ENCODE data around the gene OTULIN.

Gene OTULIN

GRCh38 chr5:14669415-14669814 is 4.9 kb downstream of the OTULIN start:
- no peak for DNase-seq

DNA sequence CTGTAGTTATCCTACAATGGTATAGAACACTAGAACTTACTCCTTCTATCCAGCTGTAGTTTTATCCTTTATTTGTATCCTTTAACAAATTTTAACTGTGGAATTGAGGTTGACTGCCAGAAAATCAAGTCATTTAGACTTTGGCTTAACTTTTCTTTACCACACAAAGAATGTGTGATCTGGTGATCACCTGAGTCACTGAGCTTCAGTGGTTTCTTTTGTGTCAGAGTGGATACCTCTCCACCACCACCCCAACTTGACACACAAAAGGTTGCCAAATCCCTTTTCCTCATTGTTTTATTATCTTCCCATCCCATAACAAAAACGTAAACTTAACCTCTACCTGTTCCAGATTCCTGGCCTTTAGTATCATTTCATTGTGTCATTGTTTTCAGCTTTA is 5.5 kb downstream of the OTULIN start:
- no peak for DNase-seq

DNA sequence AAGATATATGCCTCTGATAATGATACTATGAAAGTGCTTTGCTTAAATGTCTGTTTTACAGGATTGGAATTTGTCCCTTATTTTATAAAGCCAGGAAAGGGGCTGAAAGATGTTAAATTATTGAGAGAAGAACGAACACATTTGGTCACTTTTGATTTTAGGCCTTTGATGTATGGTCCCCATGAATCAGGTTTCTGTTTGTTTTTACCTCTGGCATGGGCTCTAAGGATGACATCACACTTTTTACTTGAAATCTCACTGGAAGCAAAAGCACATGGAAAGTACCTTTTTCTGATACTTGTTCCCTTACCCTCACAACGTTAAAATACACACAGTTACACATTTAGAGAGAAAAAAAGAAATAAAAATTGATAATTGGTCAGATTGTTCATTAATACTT is 6.9 kb downstream of the OTULIN start:
- DNase-seq: no peak

GRCh38 chr5:14672082-14672481 is 7.6 kb downstream of the OTULIN start:
- no peak for DNase-seq

DNA sequence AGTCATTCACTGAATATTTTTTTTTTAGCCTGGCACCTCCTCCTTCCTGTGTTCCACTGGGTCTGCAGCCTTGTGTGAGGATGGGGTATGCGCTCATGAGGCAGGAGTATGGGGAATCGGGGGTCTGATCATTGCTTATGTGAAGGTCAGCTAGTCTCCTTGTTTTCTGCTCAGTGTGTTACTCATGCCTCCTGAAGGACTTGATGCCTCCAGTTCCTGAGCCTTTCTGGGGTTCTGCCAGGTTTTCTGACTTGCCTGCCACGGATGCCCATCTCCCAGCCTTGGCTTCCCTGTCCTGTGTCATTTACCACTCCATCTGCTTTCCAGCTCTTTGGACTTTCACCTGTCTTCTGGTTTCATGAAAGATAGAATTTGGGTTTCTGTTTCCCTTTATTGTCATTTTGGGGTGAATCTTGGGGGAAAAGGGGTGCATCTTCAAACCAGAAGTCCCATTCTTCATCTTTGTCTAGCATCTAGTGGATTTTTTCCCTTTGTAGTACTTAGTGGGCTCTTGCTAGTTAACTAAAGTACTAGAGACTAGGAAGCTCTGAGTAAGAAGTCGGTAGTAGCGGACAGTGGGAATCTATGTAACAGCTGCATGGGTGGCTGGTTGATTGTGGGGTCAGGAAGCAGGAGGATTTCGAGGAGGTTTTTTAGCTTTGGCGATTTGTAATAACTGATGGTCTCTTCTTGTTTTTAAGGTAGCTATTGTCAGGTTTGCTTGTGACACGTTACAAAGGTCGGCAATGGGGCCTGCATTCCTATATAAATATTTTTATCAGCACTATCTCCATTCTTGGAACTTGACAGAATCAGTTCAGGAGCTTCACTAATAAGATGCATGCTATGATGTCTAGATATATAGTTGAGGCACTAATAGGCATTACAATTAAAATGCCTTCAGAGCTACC is 8.2 kb downstream of the OTULIN start:
- no peak for DNase-seq

GRCh38 chr5:14673443-14673842 is 8.9 kb downstream of the OTULIN start:
- no peak for DNase-seq

- no peak for DNase-seq
Measured at GRCh38 chr5:14674983-14675854, 10.7 kb downstream of the OTULIN start.

DNA sequence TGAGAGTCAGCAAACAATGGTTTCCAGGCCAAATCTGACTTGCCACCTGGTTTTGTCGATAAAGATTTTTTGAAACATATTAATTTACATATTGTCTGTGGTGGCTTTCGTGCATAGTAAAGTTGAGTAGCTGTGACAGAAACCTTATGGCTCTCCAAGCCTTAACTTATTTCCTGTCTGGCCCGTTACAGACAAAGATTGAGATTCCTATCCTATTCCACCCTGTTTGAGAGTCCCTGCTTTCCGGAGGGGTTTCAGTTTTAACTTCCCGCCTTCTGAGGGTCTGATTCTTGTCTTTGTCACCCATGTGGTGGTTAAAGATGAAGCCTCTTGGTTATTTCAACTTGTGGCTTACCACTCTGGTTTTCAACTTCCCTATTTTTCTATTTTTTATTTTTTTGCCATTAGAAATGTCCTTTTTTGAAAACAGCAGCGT is 11.4 kb downstream of the OTULIN start:
- DNase-seq: no peak

GRCh38 chr5:14676320-14676719 is 11.8 kb downstream of the OTULIN start:
- DNase-seq: peak; percentile 78

DNA sequence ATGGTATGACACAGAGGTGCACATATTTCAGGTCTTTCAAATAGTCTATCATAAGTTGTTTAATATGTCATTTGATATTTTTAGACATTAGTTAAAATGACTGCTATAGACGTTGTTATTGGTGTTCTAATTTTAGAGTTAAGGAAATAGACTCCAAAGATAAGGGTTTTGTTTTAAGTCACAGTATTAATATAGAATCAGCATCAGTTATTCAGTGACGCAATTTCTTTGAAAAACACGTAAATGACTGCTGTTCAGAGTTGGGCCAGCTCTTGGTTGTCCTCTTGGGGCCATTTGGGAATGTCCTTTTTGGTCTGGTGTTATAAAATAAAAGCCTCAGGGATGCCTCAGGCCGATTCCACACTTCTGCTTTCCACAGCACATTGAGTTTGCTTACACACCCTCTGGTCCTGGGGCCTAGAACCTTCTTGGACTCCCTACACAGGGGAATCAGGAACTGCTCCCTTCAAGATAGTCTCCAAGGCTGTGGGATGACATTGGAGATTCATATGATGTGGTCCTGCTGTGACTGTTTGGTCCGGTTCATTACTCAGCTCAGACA is 14.3 kb downstream of the OTULIN start:
- DNase-seq: no peak

- DNase-seq: no peak
Measured at GRCh38 chr5:14679595-14679994, 15.1 kb downstream of the OTULIN start.

DNA sequence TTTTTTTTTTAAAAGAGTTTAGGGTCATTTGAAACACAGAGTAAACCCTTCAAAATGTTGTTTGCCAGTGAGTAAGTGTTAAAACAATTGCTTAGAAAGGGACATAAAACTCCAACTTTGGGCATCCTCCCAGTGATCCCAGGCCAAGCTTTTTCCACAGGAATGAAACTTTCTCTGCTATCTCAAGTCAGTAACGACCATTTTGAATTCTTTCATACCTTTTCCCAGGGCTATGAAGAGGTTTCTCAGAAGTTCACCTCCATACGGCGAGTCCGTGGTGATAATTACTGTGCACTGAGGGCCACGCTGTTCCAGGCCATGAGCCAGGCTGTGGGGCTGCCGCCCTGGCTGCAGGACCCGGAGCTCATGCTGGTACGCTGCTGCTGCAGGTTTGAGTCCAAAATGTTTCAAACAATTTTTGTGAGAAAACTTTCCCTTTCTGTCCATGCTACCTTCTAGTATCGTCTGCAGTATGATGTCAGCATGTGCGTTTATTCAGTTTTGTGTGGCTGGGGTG is 16.8 kb downstream of the OTULIN start:
- no peak for DNase-seq

GRCh38 chr5:14683906-14684455 is 19.5 kb downstream of the OTULIN start:
- no peak for DNase-seq

DNA sequence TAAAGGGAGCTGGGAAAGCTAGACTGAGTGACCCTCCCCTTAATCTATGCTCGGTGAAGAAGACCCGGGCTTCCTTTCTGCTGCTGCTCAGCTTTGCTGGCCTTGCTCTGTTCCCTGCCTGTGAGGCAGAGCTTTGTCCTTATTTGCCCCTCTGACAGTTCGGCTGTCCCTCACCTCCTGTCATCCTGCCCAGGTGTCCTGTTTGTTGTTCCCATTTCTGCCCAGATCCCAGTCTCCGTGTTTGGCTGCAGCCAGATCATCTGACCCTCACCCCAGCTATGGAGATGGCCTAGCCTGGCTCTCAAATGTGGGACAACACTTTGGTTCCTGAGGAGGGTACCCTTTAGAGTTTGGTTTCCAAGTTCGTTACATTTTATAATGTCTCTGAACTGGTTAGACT is 20.2 kb downstream of the OTULIN start:
- DNase-seq: no peak

- peak; percentile 59 for DNase-seq
Measured at GRCh38 chr5:14685757-14686156, 21.2 kb downstream of the OTULIN start.

DNA sequence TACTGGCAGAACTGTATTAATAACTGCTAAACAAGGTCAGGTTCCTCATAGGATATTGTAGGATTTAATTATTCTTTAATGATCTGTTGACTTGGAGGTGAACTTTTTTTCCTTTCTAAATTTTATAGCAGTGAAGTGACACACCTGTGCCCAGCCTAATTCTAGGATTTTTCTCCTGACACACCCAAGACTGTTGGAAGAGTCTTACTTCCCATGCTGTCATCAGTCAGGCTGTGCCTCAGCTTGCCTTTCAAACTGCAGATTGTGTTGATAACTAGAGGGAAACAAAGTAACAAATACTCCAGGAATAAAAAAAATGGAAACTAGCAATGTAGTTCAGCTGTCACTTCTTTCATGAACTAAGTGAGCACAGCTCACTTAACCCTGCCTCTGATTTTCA is 22.0 kb downstream of the OTULIN start:
- no peak for DNase-seq

DNA sequence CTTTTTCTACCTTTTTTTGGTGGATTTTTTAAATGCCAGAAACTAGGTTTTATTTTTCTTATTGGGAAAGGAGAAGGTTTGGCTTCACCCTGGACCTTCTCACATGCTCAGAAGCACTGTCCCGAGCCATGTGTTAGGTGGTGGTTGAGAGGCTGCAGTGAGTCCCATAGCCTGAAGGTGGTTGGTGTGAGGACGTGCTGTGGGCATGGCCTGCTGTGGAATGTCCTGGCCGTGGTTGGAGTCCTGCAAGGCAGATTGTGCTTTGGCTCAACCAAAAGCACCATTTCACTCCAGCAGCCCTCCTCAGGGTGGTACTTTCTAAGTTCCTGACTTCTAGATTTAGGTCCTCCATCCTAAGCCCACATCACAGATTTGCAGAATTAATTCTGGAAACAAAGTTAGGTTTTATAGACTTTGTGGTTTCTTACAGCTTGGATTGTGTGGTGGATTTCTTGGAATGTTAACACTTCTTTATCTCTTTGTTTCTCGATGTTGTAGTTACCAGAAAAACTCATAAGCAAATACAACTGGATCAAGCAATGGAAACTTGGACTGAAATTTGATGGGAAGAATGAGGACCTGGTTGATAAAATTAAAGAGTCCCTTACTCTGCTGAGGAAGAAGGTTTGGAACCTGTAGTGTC is 22.6 kb downstream of the OTULIN start:
- no peak for DNase-seq

DNA sequence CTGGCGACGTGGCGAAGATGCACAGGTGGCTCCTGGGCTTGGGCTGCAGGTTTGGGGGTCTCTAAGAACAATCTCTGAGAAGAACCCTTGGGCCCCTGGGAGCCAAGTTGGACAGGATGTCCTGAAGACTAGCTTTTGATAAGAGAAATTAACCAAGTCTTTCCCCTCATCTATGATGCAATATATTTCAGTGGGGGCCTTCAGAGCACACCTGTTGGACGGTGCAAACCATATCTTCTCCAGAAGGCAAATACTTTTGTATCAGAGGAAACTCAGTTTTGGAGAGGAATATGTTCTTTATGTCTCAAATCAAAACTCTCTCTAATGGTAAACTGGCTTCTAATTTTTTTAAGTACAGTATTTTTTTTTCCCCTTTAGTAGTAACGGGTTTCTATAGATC is 28.6 kb downstream of the OTULIN start:
- DNase-seq: no peak

DNA sequence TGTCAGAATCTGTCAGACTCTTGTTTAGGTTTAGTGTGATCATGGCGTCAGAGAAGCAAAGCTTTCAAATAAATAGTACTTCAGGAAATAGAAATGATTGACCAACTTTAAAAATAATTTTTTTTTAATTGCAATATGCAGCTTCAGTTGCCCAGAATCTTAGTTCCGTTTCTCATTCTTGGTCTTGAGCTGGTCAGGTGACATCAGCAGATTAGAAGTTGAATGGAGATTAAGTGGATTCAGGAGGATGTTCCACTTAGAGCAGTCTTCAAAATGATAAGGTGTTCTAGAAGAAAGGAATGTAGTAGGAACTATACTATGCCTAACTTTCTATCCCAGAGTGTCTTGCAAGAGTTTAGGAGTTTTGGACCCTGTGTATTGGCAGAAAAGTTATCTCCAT is 30.6 kb downstream of the OTULIN start:
- DNase-seq: no peak

- DNase-seq: no peak
Measured at GRCh38 chr5:14696057-14696456, 31.5 kb downstream of the OTULIN start.

- DNase-seq: no peak
Measured at GRCh38 chr5:14696851-14697250, 32.3 kb downstream of the OTULIN start.

GRCh38 chr5:14698495-14698894 is 34.0 kb downstream of the OTULIN start:
- DNase-seq: no peak

GRCh38 chr5:14699159-14699558 is 34.6 kb downstream of the OTULIN start:
- DNase-seq: no peak
